CD4-positive, alpha-beta T cell treated with Interleukin-6 for 4 hours (primary cell): ENCODE data around the gene ESAM.

ENCODE experiments used
- DNase-seq: peaks from one replicate; pipeline ENCODE4 v3.0.0-alpha.2; 2020; ENCODE audit warnings: mixed read lengths

Gene ESAM

DNA sequence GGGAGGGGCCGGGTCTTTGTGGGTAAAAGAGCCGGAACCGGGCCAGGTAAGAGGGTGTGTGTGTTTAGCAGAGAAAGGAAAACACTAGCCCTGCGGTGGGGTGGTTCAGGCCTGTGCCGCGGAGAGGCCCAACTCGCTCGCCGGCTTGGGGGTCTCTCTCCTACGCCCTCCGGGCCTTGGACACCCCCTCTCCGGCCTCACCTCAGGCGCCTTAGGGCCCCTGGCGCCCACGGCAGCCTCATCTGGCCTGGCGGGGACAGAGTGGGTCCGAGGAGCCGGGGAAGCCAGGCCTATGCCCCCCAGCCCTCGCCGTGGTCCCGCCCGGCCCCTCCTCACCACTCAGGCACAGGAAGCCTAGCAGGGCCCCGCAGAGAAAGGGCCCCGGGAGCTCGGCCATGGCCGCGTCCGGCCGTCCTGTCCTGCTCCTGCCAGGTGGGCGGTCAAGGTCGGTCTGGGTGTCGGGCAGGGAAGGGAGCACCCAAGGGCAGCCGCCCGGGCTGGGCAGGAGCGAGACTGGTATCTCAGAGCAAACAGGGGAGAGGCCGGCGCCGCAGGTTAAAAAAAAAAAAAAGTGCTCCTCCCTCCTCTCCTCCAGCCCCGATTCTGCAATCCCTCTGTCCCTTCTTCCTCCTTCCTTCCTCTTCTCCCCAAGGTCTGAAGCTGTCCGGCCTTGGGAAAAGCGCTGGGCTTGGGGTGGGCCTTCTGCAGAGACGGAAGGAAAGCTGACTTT is 10.2 kb downstream of the ESAM start, which contains the start of gene VSIG2:
VSIG2 (minus strand) TSS at position 515 of the 730 bp plus-strand sequence; CDS start at position 397, 118 bp downstream.
- peak; percentile 23 for DNase-seq

DNA sequence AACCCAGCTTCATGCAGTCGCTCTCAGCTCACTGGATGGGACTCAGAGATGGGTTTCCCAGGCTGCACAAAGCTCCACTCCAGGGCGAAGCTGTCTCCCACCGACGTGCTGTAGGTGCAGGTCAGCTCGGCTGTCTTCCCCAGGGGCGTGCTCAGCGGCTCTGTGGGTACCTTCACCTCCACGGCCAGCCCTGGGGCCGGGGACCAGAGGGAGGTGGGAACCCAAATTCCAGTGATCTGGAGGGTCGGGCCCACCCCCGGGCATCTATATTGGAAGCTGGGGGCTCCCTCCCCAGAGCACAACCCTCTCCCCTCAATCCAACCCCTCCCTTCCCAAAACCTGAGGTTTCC is 10.7 kb downstream of the ESAM start:
- DNase-seq, result no peak

DNA sequence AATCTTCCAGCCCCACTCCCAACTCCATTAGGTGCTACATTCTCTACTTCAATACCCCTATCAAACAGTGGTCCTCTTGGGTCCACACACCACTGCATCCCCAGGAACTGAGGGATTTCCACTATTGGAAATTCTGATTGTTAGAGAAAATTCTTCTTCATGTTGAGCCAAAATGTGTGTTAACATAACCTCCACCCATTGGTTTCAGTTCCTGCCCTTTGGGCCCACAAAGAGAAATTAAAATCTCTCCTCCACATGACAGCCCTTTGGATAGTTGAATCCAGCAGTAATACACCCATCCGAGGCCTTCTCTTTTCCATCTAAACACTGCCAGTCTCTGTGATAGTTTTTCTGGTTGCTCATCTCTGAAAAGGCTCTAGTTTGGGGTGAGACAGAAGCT is 12.2 kb downstream of the ESAM start:
- DNase-seq, result no peak

DNA sequence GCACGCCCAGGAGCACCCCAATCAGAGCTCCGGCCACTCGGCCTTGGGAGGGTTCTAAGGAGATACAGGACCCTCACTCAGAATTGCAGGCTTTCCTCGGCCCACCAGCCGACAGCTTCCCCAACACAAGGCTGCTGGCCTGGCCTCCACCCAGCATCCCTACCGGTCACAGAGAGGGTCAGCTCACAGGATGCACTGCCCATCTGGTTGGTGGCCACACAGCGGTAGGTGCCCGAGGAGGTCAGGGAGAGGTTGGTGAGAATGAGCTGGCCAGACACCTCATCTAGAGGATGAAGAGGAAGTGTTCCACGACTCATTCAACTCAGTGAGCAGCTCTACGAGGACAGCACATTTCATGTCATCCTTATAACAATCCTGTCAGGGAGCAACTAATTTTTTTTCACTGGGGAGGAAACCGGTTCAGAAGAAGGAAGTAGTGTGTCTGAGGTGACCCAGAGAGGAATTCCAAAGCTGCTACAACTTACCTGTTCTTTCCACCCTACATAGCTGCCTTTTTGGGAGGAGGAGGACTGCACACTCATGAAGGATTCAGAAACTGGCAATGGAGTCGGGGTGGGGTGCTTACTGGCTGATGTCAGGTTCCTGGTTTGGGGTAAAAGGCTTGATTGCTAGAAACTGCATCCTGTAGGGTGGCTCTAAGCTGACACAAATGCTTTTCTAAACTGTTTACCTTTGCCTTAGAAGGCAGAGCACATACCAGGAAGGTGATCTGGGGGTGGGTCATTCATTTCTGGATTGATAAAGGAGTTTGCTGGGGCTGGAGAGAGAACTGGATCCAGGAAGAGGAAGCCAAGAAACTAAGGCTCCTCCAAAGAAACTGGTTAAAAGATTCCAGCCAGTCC is 13.4 kb downstream of the ESAM start:
- no peak for DNase-seq

DNA sequence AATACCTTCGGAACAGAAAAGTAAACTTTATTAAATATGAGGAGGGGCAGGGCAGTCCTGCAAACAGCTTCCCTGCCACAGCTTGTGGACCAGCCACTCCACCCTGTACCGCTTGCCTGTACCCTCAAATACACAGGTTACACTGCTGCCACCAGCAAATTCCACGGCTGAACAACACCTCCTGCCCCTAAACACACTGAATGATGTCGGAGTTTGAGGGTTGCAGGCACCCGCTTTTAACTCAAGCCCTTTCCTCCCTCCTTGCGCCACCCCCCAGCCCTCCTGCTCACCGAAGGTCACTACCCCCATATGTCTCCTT is 14.0 kb downstream of the ESAM start:
- no peak for DNase-seq

DNA sequence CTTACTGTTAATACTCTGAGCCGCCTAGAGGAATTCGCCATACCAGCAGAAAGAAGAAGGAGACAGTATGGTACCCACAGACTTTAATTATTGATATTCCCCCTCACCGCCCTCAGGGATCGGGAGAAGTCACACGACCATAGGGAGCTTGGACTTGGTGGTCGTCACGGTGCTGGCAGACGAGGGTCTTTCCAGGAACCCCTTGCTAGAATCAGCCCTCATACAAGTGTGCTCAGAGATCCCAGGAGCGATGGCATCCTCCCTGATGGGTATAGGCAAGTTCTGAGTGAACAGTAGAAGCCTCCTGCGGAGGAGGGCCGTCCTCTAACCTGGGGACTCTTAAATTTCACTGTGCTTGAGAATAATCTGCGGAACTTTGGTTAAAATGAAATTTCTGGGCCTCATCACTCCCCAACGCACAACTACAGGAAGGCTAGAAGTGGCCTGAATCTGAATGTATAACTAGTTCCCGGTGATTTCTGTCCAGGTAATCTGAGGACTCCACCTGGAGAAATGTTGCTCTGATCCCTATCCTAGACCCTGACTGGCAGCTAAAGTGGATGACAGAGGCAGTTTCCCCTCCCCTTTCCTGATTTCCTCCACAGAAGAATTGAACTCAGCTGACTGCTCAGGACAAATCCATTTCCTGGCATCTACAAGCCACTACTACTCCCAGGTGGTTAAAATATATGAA is 14.5 kb downstream of the ESAM start:
- DNase-seq, result no peak

DNA sequence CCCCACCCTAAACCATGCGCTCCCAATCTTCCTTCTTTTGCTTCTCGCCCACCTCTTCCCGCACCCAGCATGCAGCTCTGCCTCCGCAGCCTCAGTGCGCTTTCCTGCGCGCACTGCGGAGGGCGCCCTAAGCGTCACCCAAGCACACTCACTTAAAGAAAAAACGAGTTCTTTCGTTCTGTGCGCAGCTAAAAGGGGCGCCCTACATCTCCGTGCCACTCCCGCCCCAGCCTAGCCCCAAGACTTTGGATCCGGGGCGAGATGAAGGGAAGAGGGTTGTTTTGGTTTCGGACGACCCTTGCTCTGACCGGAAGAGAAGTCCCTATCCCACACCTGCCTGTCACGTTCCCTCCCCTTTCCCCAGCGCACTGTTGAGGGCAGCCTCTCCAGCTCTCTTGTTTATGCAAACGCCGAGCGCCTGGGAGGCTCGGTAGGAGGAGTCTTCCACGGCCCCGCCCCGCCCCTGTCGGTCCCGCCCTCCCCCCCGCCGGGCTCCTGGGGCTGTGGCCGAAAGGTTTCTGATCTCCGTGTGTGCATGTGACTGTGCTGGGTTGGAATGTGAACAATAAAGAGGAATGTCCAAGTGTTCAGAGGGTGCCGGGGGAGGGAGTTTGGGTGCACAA is 15.4 kb downstream of the ESAM start:
- peak; percentile 87 for DNase-seq

DNA sequence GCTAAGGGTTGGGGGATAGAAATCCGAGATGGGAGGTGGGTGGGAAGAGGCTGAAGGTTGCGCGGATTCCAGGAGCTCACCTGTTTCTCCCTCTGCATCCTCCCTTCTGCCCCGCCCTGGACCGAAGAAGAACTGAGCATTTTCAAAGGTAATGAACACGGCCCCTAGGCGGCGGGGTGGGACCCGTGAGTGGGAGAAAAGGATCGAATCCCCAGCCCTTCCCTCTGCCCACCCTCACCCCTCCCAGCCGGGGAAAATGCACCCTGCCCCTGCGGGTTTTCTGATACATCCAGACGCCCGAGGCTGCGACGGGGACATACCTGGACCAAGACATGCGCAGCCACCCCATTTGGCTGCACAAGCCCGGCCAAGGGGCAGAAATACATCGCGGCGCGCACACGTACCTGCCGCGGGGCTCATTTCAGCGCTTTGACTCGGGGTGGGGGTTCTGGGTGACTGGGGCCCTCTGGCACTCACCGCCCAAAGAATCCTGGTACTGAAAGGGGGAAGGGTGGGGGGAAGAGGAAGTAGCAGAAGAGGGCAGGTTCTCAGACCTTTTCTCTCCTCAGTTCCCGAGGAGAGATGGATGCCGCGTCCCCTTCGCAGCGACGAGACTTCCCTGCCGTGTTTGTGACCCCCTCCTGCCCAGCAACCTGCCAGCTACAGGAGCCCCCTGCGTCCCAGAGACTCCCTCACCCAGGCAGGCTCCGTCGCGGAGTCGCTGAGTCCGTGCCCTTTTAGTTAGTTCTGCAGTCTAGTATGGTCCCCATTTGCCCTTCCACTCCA is 16.1 kb downstream of the ESAM start:
- peak; percentile 52 for DNase-seq

DNA sequence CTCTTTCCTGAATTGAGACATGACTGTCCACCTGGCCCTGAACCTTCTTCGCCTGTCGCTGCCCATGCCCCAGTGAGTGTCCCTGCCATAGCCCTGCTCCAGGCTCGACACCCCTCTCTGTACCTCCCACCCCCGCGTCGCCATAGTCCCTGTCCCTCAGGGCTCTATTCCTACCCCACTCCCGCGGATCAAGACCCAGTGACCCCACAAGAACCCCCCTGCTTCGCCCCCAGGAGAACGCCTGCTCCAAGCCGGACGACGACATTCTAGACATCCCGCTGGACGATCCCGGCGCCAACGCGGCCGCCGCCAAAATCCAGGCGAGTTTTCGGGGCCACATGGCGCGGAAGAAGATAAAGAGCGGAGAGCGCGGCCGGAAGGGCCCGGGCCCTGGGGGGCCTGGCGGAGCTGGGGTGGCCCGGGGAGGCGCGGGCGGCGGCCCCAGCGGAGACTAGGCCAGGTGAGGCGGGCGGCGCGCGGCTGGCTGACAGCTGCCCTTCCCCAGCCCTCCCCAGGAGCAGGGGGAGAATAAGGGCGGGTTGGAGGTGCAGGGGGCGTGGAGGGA is 16.7 kb downstream of the ESAM start:
- no peak for DNase-seq

DNA sequence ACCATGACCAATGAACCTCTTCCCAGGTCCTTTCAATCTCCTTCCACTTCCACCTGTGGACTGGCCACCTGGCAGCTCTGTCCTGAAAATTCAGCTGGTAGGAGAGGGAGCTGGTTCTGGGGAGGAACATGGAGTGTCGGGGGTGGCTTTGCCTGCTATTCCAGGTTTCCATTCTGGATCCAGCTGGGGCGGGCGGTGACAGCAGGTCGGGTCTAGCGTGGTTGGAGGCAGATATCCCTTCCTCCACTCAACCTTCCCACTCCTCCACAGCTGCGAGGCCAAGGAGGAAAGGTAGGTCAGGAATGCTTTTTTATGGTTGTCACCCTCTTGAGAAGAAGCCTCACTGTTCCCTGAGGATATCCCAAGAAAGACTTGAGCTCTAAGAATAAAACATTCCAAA is 19.0 kb downstream of the ESAM start:
- DNase-seq, result no peak

DNA sequence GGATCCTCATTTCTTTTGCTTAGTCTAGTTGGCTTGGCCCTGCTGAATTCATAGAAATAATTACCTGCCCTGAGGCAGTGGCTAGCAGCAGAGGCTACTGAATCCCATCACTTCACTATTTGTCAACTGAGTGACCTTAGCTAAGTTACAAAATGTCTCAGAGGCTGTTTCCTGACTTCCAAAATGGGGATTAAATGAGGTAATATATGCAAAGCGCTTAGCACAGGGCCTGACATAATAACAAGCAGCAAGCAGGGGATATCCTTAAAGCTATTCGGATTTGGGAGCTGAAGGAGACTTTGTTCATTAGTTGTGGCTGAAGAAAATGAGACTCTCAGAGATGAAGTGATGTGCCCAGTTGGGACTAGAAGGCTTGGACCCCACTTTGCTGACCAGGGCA is 19.5 kb downstream of the ESAM start:
- DNase-seq, result no peak

DNA sequence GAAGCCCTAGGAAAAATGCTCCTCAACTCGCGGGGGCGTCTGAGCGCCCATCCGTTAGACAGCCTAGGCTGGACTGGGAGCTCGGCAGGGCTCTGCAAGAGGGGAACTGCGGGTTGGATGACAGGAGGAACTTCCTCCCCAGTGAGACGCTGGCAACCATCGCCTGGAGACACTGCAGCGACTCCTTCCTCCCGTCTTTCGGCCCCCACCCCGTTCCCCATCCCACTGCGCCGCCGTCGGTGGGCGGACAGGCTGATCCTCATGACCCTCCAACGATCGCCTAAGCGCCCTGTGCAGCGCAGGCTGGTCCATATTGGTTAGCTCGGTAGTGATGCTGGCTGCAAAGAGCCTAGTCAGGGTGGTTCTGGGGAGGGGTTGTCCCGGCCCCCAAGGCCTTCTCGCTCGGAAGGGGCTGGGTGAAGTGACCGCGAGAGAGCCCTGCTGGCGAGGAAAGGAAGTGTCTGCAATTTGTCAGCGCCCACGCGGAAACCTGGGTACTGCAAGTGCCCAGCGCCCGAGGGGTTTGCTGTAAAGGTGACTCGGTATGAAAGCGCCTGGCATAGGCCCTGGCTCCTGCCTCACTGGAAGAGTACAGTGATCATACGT is 21.7 kb downstream of the ESAM start:
- DNase-seq, result peak; percentile 65

DNA sequence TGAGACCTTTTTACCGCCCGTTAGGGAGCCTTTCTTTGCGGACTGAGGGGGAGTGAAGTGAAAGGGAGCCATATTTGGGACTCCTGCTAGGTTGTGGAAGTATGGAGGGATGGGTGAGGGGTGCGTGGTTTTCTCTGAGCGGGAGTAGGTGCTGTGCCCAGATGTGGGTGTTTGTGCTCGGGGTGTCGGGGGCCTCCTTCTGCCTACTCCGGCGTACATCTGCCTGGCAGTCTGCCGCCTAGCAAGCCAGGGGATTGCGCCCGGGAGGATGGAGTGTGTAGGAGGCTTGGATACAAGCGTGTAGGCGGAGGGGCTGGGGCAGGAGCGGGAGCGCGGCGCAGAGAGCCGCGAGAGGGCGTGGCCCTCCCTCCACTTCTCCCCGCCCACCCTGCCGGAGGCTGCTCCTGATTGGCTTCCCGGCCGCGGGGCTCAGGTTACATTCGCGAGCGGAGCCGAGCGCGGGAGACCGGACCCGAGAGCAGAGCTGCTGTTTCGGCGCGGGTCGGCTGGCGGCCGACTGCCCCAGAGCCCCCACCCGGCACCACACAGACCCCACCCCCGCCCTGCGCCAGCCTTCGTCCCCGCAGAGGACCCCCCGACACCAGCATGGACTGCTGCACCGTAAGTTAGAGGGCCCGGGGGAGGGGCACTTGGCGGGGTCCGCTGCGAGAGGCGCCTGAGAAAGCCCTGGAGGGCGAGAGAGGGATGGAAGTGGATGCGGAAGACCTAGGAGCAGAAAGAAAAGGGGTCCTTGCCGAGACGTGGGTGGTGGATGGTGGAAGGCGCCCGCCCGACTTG is 22.4 kb downstream of the ESAM start, which contains the start of gene NRGN:
NRGN (plus strand) TSS at position 464 of the 798 bp plus-strand sequence; CDS start at position 607, 143 bp downstream.
- peak; percentile 90 for DNase-seq

DNA sequence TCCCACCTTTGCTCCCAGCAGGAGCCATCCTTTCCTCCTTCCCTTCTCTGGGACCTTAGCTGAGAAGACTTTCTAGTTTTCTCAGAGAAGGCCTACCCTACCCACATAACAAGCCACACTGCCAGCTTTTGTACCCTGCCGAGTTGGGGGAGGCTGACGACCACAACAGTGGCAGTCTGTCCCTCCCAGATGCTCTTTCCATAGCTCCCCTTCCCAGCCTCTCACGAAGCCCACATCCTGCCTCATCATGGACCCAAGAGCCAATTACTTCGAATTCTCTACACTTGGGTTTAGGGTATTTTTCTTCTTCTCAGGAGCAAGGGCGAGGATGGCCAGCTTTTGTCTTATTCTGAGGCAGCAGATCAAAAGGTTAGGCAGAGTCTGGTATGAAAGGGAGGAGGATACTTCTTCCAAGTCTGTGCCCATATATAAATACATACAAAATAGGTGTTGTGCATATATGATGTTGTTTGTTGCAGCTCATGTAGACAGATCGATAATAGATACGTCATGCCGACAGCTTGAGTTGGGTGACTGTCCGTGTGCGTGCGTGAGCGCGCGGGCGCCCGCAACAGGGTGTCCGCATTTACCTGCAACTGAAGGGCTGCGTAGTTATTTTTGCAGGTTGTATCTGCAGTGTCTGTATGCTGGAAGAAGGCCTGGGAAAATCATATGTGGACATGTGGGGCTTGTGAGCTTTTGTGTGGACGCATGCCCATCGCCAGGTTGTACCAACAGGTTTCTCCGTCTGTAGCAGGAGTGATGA is 23.2 kb downstream of the ESAM start:
- DNase-seq, result no peak

DNA sequence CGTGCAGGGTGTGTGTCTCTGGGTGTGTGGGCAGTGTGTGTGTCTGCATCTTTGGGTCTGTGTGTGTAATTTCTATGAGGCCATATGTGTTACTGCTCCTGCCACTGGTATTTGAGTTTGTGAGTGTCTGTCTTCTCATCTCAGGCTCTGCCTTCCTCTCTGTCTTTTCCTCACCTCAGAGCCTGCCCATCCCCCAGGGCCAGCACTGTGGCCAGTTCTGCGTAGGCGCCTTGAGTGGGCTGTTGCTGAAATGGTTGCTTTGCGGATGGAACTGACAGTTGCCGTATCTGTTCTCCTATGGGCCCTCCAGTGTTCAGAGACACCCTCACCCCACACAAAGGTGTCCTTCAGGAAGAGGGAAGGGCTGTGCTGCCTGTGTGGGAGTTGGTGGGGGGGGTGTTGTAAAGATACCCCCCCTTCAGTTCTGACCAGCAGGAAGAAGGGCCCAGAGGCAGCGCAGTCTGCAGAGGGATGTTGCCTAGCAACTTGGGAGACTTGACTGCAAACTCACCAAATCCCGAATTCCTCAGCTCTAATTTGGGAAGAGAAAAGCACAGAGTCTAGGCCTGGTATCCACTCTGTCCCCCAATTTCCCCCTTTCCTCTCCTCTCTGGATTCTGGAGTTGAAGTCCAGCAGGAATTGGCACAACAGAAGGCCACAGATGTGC is 24.3 kb downstream of the ESAM start:
- DNase-seq, result no peak

DNA sequence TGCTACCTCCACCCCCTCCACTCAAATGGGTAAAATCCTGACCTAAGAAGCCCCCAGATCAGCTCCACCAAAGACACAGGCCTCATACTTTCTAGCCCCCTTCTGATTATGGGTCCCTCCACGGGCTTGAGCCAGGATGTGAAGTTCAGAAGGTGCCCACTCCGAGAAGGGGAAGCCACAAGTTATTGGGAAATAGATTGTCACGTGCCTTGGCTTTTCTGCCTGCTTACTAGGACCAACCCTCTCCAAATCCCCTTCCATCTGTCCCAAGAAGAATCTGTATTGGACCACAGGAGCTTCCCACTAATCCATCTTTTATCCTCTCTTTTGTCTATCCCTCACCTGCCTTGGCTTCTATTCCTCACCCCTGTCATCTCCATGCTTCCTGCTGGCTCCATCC is 25.4 kb downstream of the ESAM start:
- no peak for DNase-seq

DNA sequence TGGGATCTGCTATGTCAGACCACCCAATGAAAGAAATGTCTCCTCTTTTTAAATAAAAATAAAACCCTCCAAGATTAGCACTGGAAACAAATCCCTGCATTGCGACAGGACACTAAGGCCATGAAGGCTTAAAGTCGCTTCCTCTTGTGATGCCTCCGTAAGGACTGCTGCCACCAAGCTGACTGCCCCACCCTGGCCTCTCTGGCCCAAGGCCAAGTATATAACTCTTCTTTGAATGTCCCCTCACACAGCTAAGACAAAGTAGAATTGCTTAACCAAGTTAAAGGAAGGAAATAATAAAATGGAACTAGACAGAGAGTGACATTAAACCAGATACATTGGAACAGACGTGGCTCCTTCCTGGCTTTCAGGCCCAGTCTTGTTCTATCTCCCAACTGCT is 29.9 kb downstream of the ESAM start:
- no peak for DNase-seq

DNA sequence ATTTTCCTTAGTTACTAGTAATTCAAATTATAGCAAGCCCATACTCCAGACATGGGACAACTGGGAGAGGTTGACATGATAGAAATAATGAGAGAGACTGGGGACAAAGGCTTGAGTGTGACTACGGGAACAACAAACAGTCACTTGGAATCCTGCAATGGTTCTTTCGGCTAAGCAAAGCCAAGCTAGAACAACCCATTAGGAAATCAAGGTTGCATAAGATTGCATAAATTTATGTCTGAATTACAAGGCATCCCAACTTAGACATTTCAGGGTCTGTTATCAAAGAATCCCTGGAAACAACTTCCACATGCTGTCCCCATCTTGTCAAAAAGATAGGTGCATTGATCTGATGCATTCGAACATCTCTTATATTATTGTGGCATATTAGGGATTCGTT is 32.5 kb downstream of the ESAM start:
- no peak for DNase-seq

DNA sequence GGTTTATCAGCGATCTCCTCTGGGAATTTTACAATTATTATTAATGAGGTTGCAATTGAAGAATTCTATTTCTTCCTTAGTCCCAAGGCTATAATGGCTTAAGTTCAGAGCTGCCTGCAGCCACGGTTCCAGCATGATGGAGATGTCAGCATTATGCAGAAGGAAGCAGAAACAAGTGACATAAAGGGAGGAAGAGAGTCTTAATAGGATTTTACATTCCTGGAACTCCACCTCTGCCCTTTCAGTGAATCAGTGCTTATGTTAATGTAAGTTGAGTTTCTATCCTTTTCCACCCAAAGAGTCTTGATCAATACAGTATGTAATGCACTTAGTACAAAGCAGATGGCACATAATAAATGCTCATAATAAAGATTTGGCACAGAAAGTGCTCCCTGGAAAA is 34.0 kb downstream of the ESAM start:
- DNase-seq, result no peak
